T-helper 1 cell (primary cell): ENCODE results near the gene UNC50.
"Not testable (repeated sequence)": the region's sequence is repeated elsewhere in the genome, so short reads cannot be mapped to it uniquely, and the experiment has no call there.

ENCODE experiments used
- DNase-seq, 5 donors: peaks; one replicate each; pipeline ENCODE4 v3.0.0-alpha.2; 2012 to 2020

The UNC50 gene

DNA sequence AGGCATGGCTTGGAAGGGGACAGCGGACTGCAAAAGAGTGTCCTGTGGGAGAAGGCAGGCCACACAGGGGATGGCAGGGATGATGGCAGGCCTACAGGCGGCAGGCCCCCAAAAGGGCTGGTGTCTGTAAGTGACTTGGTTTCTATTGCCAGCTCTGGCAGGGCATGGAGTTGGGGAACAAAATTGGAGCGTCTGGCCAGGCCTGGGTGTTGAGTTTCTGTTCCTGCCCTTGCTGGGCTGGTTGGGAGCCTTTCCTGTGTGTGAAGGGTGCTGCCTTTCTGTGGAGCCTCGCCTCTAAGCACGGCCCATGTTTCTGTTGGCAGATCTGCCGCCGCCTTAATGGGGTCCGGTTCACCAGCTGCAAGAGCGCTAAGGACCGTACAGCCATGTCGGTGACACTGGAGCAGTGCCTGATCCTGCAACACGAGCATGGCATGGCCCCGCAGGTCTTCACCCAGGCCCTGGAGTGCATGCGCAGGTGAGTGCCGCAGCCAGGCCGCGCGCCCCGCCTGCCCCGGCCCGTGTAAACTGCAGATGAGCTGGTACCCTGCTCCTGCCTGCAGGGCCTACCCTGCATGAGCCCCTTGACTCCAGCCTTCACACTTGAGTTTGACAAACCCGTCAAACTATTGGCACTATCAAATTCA lies 31.6 kb upstream of the UNC50 start:
- no peak for DNase-seq

GRCh38 chr2:98577313-98577712 lies 31.1 kb upstream of the UNC50 start:
- no peak for DNase-seq

DNA sequence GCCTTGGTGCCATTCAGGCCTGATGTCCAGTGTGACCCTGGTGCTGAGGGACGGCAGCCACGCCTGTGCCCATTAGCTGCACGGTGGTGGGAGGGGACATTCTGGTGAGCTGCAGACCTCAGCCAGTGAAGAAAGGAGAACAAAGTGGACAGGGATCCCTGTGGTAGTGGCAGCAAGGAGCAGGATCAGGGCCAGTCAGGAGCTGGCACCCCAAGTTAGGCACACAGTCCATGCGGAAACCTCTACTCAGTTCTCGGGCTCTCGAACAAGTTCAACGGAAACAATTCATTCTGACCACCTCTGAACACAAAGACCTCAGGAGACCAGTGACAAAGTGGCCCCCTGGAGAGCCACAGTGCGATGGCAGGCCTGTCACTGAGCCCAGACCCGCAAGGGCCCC lies 30.2 kb upstream of the UNC50 start:
- no peak for DNase-seq

GRCh38 chr2:98579926-98580325 lies 28.5 kb upstream of the UNC50 start:
- no peak for DNase-seq

- no peak for DNase-seq
Measured at GRCh38 chr2:98580656-98581284, 27.6 kb upstream of the UNC50 start.

DNA sequence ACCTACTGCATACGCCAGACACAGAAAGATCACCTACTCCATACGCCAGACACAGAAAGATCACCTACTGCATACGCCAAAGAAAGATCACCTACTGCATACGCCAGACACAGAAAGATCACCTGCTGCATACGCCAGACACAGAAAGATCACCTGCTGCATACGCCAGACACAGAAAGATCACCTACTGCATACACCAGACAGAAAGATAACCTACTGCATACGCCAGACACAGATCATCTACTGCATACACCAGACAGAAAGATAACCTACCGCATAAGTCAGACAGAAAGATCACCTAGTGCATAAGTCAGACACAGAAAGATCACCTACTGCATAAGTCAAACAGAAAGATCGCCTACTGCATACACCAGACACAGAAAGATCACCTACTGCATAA lies 25.9 kb upstream of the UNC50 start:
- no peak for DNase-seq

GRCh38 chr2:98583276-98583675 lies 25.1 kb upstream of the UNC50 start:
- DNase-seq, result no peak

DNA sequence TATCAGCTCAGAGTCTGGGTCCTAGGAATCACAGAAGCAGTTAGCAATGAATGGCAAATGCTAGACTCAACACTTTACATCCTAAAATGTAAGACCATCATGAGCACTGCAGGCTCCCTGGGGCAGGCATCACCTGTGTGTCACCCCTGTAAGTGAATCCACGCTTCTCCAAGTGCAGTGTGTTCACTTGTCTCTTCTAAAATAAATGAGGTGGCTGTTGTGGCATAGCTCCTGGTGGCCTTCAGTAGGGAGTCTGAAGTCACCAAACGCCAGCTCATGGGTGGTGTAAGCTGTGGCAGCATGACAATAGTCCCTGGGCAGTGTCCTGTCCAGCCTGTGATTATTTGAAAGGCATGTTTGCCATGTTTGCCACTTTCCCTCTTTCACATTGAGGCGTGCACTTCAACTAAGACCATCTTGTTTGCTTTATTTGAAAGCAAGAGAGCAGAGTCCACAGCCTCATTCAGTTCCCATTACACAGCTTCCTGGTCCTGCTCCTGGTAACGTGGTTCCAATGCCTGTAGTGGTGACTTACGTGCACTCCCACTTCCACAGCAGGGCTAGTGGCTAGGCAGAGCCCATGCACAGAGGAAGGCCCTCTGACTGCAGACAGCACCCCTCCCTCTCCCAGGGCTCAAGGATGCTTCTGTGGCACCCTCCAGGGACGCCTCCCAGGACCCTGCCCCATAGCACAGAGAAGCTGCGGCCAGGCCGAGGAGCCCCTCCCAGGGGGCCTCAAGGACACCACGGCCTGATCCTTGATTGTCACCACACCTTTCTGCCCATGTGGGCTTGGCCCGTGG lies 24.4 kb upstream of the UNC50 start:
- no peak for DNase-seq

DNA sequence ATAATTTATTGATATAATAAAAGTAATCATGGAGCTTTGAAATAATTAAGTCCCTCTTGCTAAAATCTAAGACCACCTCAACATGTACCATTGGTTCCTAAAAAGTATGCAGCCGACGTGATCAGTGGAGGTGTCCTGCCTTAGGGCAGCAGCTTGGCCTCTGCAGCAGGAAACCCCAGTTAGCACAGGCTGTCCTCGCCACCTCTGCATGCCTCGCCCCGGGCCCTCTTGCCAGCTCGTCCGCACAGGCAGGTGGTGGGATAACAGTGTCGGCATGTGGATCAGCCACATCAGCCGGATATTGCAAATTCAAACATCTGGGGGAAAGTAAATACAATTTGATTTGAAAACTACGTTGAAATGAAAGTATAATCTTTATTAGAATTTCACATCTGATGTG lies 23.0 kb upstream of the UNC50 start:
- DNase-seq, result no peak

GRCh38 chr2:98586551-98587140 lies 21.7 kb upstream of the UNC50 start:
- DNase-seq, result no peak

DNA sequence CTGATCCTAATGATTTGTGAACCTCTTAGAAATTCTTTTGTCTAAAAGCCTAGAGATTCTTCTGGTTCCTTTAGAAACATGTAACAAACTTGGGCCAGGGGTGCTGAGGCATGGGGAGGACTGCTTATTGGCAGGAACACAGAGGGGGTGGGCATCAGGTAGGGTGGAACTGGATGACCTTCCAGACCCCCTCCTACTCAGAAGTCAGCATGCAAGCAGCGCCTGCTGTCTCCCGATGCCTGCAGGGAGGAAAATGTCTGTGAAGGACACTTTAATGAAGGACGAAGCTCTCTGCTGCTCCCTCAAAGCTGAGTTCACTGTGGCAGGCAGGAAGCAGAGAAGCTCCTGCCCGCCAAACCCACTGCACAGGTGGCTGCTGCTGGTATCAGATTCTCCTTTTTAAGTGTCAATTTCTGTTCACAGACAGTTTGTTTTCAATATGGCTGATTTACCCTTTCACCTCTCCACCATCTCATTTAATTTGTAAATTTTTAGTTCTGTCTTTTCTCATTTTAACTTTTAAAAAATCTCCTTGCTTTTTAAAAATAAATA lies 19.4 kb upstream of the UNC50 start:
- DNase-seq, result no peak

DNA sequence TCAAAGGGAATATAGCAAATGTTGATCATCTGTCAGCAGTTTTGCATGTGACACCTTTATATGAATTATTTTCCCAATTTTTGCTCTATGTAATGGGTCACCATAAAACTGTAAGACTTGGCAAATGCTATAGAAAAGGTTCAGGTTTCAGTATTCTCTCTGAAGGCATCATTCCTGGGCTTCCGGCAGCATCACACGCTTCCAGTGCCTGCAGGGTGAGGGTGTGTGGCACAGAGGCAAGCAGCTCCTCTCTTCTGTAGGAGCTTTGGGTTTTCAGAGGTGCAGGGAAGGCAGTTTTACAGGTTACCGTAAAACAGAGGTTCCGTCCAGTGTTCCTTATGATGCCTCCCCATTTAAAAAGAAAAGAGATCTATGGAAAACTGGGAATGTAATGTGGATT lies 18.9 kb upstream of the UNC50 start:
- no peak for DNase-seq

DNA sequence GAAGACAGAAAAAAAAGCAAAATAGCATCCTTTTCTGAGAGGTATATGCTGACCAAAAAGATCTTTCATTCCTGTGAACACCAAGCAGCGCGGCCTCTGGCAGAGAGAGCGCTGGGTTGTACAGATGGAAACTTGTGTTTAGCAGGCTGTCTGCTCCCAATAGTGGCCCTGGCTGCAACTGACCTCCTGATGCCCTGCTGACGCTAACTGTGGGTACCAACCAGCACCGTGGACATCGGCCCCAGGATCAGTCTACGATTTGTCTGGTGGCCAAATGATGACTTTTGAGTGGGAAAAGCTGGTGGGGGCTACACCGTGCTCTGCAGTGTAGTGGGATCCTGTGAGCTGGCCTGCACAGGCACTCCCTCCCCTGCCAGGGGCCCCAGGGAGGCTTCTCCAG lies 15.8 kb upstream of the UNC50 start:
- DNase-seq, result no peak

- DNase-seq, result not testable (repeated sequence)
Measured at GRCh38 chr2:98594665-98595064, 13.7 kb upstream of the UNC50 start.

- DNase-seq, result no peak
Measured at GRCh38 chr2:98598781-98599428, 9.5 kb upstream of the UNC50 start.

DNA sequence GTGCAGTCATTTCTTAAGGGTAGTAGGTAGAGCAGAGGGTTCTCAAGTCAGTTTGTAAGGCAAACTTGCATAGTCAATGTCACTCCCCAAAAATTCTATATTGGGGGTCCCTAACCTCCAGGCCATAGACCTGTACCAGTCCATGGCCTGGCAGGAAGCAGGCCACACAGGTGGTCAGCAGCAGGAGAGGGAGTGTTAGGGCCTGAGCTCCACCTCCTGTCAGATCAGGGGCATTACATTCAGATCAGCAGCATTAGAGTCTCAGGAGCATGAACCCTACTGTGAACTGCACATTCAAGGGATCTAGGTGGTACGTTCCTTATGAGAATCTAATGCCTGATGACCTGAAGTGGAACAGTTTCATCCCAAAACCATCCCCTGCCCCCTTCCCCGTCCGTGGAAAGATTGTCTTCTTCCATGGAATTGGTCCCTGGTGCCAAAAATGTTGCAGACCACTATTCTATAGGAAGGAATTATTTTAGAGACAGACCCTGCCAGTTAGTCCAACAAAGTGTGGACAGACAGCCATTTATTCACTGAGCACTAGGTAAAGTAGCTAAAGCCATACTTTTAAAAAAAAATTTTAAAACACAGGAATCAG lies 6.8 kb upstream of the UNC50 start:
- DNase-seq, result peak in 1 of 5 donors; percentile 35

- DNase-seq, result no peak
Measured at GRCh38 chr2:98604547-98604946, 3.8 kb upstream of the UNC50 start.

- DNase-seq, result no peak
Measured at GRCh38 chr2:98605076-98605475, 3.3 kb upstream of the UNC50 start.

GRCh38 chr2:98606431-98606830 lies 2.0 kb upstream of the UNC50 start:
- DNase-seq, result no peak

GRCh38 chr2:98607104-98607503 lies 1.3 kb upstream of the UNC50 start:
- DNase-seq, result no peak

DNA sequence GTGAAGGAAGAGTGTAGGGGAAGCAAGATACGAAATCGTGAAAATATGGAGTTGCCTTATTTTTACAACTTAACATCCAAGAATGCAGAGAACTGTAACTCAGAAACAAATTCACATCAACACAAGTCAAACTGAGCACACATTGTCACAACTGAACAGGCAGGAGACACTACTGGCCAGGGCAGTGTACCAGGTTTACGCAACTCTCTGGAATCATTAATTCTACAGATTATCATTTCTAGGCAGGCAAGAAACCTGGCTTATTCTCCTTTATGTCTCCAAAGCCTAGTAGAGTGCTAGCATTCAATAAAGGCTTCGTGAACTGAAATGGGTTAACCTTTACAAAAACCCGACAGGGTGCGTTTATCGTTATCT lies 661 bp upstream of the UNC50 start:
- no peak for DNase-seq

GRCh38 chr2:98608962-98609604 lies 694 bp downstream of the UNC50 start:
- no peak for DNase-seq
